Measurements from ENCODE around the gene CAMK2D.

GRCh38 chr4:113496698-113497097 lies 264.8 kb downstream of the CAMK2D start:
- TF ChIP-seq SREBF2 (IDR thresholded peaks at IDR 0.05): no peak
- no peak for TF ChIP-seq KDM5A (IDR thresholded peaks at IDR 0.05)
- TF ChIP-seq MAFK (IDR thresholded peaks at IDR 0.05; ENCODE audit: partially characterized antibody): no peak
- TF ChIP-seq EP300 (IDR thresholded peaks at IDR 0.05): no peak
- TF ChIP-seq HMGXB4 (CRISPR knock-in tag; IDR thresholded peaks at IDR 0.05; ENCODE audit: borderline replicate concordance): no peak
- TF ChIP-seq, protein P1, sequence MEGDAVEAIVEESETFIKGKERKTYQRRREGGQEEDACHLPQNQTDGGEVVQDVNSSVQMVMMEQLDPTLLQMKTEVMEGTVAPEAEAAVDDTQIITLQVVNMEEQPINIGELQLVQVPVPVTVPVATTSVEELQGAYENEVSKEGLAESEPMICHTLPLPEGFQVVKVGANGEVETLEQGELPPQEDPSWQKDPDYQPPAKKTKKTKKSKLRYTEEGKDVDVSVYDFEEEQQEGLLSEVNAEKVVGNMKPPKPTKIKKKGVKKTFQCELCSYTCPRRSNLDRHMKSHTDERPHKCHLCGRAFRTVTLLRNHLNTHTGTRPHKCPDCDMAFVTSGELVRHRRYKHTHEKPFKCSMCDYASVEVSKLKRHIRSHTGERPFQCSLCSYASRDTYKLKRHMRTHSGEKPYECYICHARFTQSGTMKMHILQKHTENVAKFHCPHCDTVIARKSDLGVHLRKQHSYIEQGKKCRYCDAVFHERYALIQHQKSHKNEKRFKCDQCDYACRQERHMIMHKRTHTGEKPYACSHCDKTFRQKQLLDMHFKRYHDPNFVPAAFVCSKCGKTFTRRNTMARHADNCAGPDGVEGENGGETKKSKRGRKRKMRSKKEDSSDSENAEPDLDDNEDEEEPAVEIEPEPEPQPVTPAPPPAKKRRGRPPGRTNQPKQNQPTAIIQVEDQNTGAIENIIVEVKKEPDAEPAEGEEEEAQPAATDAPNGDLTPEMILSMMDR (IDR thresholded peaks at IDR 0.05): no peak
- TF ChIP-seq HEYL (CRISPR knock-in tag; IDR thresholded peaks at IDR 0.05): no peak
- no peak for TF ChIP-seq RAD21 (conservative IDR thresholded peaks at IDR 0.05 in 1 of 2, IDR thresholded peaks at IDR 0.05 in 1 of 2)

All from A549 (cell line).